NT2/D1 (cell line): ENCODE results near the gene AHNAK.
"Not testable (repeated sequence)": the region's sequence is repeated elsewhere in the genome, so short reads cannot be mapped to it uniquely, and the experiment has no call there.

ENCODE experiments used
- SUZ12 ChIP-seq: IDR thresholded peaks from 2 replicates; pipeline ENCODE4 v1.6.1; 2011; ENCODE audit not compliant: insufficient read length, insufficient read depth; ENCODE audit errors: extremely low read depth
- YY1 ChIP-seq: IDR thresholded peaks from 2 replicates; pipeline ENCODE4 v1.6.1; 2011; ENCODE audit not compliant: insufficient read length, insufficient read depth
- ZNF274 ChIP-seq: IDR thresholded peaks from 2 replicates; pipeline ENCODE4 v1.6.1; 2011; ENCODE audit warnings: mild to moderate bottlenecking, low read depth, low read length

DNA sequence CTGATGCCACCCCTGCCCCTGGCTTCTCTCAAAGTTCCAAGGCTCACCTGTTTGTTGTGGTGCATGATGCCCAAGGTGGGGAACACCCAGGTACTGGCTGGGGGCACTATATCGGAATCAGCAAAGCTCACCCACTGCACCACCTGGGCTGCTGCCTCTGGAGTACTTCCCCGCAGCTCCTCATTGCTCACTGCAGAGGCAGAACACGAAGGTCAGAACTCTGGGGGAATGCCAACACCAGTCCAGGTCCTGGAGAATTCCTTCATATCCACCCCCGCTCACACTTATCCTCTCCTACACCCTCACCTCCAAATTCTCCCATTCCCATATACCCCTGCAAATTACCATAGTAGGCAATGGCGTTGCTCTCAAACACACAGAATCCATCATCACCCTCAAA, 24.9 kb upstream of the AHNAK start:
- TF ChIP-seq ZNF274, YY1, SUZ12: not testable (repeated sequence)
